Activated naive CD4-positive, alpha-beta T cell treated with Interleukin-2 at 50 U/mL for 16 hours (primary cell): Measurements from ENCODE around the gene NRN1L.
A peak's percentile ranks its signal among the peaks of the same experiment; 100 is the strongest.
"Not testable (repeated sequence)": the region's sequence is repeated elsewhere in the genome, so short reads cannot be mapped to it uniquely, and the experiment has no call there.

Experiments used
- DNase-seq: peaks from one replicate; pipeline ENCODE4 v3.0.0-alpha.2; 2020

Gene NRN1L

DNA sequence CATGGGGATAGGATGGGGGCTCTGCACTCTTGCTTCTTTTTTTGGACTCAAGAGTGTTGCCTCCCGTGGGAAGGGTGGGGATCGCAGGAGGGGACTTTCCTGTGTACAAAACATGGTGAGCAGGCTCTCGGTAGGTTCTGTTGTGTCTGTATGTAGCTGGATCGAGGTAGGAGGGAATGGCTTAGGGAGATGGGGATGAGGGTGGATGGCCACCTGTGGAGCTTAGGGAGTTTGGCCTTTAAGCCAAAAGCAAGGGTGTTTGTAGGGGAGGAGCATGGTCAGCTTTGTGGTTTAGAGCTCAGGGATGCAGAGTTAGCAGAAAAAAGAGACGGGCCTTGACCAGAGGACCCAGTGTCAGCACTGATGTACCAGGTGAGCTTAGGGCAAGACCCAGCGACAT lies 22.8 kb upstream of the NRN1L start:
- DNase-seq = no peak

DNA sequence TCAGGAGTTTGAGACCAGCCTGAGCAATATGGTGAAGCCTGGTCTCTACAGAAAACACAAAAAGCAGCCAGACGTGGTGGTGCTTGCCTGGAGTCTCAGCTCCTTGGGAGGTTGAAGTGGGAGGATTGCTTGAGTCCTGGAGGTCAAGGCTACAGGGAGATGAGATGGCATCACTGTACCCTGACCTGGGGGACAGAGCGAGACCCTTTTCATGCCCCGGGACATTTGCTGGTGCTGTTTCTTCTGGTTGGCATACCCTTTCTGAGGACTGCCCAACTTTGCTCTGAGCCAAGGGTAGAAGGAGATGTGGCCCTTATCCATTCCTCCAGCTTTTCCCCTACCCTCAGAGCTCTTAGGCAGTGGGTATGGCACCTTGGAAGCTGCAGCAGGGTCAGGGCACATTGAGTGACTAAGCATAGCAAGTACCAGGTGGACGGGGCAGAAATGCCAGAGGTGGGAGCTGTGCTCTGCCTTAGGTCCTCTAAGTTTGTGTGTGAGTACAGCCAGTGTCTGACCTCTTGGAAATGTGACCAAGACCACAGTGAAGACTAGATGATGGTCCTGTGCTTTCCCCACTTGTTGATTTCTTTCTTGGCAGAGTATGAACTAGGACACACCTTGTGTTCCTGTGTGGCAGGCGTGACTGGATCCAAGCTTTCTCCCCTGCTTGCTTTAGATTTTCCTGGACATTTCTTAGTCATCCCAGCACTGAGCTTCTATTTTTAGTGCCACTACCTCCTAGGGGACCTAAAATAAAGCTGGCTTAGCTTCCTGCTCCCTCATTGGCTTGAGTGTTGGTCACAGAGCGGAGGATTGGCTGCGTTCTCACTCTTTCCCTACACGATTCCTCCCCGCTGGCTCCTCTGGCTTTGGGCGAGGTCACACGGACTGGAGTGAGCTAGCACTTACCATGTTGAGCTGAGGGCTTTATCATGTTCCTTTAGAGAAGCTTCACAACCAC lies 21.8 kb upstream of the NRN1L start:
- no peak for DNase-seq

DNA sequence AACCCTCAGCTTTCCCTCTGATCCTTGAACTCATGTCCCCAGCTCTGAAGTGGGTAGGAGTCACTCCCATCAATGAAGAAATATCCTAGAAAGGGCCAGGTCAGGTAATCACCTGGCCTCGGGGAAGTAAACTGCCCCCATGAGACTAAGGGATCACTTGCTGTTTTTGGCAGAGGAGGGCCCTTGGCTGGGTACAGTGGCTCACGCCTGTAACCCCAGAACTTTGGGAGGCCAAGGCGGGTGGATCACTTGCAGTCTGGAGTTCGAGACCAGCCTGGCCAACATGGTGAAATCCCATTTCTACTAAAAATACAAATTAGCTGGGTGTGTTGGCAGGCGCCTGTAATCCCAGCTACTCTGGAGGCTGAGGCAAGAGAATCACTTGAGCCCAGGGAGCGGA lies 20.6 kb upstream of the NRN1L start:
- not testable (repeated sequence) for DNase-seq

DNA sequence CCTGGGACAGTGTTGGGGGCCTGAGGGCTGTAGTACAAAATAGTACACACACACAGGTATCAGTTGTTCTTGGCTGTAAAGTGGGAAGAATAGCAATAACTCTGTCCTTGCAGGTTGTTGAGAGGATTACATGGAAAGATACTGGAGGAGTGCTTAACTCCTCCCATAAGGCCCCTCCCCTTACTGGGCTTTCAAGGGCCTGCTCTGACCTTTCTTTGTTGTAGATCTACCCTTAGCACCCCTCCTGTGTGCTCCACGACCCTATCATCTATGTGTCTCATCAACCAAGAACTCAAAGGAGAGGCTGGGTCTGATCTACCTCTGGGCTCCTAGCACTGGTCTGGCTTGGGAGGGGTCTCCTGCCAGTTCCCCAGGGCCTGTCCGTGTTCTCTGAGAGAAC lies 20.1 kb upstream of the NRN1L start:
- DNase-seq = no peak

DNA sequence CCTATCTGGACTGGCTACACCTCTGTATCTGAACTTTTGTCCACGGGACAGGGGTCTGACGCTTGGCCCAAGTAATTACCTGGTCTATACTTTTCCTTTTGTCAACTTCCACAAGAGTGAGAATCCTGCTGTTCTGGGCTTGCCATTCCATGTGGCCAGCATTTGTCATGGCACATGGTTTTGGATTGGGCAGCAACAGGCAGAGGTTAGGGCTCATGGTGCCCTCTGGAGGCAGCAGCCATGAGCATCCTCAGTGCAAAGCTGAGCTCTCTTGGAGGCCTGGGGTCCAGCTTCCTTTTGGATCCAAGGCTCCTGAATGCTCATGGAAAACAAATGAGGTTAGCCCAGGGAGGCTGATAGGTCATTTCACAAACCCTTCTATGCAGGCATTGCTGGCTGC lies 19.4 kb upstream of the NRN1L start:
- DNase-seq = peak; percentile 16

DNA sequence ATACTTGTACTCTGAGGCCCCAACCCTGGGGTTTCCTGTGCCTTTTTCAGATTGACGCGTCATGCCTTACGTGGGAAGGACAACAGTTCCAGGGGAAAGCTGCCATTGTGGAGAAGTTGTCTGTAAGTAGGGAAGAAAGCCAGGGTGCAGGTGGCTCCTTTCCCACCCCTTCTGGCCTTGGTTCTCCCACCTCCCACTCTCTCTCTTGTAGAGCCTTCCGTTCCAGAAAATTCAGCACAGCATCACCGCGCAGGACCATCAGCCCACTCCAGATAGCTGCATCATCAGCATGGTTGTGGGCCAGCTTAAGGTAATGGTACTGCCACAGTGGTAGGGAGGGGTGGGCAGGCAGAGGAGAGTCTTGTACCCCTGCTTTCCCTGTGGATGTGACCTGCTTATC lies 16.4 kb upstream of the NRN1L start:
- DNase-seq = no peak

DNA sequence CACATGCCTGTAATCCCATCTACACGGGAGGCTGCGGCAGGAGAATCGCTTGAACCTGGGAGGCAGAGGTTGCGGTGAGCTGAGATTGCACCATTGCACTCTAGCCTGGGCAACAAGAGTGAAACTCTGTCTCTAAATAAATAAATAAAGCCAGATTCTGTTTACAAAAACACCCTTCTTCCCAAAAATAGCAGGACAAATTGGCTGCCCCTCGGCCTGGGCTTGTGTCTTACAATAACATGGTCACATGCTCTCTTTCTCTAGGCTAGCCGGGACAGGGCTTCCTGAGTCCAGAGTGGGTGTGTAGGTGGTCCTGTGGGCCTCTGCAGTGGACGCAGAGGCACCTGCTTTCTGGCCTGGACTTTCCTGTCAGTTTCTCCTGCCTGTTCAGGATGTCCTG lies 15.0 kb upstream of the NRN1L start:
- DNase-seq = no peak

DNA sequence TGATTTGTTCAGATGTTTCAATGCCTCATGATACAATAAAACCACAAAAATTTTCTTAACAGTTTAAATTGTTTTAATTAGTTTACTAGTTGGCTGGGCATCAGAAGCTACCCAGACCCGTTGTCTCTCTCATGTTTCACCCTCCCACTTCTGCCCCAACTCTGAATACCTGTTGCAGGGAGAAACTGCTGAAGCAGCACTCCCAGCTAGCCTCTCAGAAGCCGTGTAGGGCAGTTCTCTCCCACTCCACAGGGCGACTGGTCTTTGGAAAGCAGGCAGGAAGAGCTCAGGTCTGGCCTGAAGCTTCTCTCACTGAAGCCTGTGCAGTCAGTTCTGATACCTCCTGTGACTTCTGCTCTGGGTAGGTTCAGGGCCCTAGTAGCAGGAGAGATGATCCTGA lies 13.4 kb upstream of the NRN1L start:
- no peak for DNase-seq

DNA sequence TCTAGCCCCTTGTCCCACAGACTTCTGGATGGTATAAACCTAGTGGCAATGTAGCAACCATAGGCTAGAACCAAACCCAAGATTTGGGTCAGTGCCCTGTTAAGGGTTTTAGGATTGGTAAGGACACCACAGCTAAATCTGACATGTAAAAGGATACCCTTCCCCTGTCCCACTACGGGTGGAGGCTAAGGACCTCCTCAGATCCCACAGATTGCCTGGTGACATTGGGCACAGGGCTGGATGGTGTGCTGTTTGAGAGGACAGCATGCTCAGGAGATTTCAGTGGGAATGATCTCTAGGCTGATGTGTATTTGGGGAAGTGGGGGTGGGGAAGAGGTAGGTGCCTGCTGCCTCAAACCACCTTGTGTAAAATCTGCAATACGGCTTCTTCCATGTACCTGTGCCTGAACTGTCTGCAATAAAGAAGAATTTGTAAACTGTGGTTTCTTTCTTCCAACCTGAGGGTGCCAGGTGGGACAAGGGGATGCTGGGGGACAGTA lies 12.5 kb upstream of the NRN1L start:
- DNase-seq = no peak

DNA sequence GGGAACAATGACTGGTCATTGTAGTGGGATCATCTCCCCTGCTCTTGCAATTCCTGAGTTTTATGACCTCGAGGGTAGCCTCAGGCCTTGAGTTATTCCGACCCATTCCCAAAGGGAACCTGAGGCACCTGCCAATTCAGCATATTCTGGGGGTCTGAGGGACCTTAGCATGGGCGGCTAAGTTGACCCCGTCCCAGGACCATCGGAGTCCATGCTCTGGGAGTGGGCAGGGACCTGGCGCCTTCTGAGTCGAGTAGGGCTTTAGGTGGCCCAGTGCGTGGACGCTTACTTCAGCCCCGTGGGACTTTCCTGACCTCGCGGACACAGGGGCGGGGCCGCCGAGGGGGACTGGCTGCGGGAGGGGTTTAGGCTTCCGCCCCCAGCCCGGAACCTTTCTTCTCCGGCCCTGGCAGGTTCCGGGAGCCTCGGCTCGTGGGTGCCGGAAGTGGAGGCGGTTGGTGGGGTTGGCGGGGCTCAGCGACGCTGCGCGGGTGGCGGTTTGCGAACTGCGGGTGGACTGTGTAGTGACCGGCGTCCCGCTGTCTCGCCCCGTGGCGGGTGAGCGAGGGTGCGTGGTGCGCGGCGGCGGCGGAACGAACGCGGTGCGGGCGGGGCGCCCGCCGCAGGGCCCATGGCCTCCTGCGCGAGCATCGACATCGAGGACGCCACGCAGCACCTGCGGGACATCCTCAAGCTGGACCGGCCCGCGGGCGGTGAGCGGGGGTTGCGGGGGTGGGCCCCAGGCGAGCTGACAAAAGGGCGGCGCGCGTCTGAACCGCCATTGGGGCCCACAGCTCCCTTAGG lies 11.9 kb upstream of the NRN1L start, which contains the start of gene EDC4:
Gene EDC4 (plus strand): TSS at position 422 of the 804 bp plus-strand sequence. CDS start 210 bp downstream, at position 632.
- DNase-seq = peak; percentile 92

DNA sequence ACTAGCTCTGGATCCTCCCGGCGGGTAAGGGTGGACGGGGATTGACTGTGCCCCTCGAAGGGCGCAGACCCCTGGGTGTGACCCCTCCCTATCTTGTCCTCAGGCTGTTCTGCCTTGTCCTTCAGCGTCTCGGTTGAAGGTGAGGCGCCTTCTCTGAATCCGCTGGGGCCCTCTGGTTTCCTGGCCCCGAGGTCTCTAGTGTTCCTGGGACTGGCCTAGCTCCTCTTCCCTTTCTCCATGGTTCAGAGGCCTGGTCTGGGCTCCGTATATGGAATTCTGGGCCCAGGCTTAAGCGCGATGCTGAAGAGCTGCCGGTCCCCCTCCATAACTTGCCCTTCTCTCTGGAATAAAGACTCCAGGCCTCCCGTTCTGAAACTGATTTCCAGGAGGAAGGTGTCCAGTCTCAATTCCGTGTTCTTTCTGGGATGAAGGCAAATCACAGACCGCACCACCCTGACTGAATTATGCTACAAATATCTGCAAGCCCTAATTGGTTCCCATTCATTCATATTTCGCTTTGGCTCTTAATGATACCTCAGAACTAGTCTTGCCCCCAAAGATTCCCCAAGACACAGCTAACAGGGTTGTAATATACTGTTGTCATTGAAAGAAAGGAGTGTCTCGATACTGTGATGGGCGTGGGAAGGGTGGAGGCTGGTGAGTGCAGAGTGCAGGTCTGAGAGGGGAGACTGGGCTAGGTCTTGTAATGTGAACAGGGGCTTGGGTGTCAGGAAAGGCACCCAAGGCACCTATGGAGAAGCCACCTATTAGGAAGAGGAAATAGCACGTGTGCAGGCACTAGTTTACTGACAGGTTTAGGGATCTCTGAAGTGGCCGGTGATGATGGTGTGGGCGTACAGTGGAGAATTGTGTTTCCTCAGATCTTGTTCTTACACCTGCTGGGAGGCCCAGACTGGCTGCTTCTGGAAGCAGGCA lies 11.0 kb upstream of the NRN1L start:
- no peak for DNase-seq

DNA sequence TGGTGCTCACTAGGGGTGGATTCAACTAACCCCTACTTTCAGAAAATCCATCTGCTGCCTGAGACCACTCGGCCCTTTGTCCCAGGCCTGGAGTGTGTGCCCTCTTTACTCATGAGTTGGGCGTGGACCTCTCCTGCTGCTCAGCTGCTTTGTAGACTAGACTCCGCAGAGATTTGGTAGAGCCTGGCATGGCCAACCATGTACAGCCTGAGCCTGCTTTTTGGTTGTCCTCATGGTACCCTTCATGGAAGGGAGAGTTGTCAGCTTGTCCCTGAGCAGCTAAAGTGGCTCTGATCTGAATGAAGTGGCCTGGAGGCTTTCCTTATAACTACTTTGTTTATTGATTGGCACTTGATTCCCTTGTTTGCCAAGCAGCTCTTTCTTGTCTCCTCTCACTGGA lies 10.3 kb upstream of the NRN1L start:
- no peak for DNase-seq

DNA sequence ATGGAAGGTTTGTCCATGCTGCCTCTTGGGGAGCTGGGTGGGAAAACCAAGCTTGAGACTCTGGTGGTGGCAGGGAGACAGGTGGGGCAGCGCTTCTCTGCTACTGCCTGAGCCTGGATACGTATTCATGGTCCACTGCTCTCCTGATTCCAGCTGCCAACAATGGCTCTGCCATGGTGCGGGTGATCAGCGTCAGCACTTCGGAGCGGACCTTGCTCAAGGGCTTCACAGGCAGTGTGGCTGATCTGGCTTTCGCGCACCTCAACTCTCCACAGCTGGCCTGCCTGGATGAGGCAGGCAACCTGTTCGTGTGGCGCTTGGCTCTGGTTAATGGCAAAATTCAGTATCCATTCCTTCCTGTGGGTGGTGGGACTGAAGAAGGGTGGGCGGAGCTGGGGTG lies 7.6 kb upstream of the NRN1L start:
- no peak for DNase-seq

DNA sequence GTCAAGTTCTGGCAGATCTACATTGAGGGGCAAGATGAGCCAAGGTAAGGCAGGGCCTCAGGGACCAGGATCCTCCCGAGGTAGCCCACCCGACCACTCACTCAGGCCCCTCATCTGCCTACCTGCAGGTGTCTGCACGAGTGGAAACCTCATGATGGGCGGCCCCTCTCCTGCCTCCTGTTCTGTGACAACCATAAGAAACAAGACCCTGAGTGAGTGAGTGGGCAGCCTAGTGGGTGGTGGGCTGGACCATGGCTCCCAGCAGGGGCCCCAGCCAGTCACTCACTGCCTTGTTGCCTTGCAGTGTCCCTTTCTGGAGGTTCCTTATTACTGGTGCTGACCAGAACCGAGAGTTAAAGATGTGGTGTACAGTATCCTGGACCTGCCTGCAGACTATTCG lies 6.5 kb upstream of the NRN1L start:
- DNase-seq = no peak

DNA sequence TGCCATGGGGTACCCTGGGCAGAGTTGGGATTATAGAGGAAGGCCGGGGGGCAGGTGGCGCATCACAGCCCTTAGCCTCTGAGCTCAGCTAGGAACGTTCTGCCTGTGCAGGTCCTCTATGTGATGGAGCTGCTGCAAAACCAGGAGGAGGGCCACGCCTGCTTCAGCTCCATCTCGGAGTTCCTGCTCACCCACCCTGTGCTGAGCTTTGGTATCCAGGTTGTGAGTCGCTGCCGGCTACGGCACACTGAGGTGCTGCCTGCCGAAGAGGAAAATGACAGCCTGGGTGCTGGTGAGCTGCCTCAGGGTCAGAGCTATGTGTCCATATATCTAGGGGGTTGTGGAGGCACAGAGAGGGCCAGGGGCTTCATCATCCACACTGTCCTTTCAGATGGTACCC lies 5.8 kb upstream of the NRN1L start:
- no peak for DNase-seq

DNA sequence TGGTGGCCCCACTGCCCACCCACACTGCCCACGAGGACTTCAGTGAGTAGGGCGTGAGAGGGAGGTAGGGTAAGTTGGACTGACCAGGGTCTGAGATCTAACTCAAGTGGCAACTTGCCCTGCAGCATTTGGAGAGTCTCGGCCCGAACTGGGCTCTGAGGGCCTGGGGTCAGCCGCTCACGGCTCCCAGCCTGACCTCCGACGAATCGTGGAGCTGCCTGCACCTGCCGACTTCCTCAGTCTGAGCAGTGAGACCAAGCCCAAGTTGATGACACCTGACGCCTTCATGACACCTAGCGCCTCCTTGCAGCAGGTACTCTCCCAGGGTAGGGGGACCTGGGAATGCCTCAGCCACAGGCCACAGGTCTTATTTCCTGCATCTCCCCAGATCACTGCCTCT lies 5.2 kb upstream of the NRN1L start:
- DNase-seq = no peak

DNA sequence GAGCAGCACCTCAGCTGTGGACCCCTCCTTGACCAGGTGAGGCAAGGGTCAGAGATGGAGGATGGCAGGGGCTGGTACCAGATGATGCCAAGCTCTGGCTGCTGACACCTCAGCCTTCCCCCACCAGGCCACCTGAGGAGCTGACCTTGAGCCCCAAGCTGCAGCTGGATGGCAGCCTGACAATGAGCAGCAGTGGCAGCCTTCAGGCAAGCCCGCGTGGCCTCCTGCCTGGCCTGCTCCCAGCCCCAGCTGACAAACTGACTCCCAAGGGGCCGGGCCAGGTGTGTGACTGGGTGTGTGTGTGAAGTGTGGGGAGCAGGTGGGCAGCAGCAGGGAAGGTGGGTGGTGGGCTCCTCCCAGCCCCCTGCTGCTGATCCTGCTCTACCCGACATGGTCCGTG lies 4.7 kb upstream of the NRN1L start:
- no peak for DNase-seq

DNA sequence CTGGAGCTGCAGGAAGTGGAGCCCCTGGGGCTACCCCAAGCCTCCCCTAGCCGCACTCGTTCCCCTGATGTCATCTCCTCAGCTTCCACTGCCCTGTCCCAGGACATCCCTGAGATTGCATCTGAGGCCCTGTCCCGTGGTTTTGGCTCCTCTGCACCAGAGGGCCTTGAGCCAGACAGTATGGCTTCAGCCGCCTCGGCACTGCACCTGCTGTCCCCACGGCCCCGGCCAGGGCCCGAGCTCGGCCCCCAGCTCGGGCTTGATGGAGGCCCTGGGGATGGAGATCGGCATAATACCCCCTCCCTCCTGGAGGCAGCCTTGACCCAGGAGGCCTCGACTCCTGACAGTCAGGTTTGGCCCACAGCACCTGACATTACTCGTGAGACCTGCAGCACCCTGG lies 4.1 kb upstream of the NRN1L start:
- no peak for DNase-seq

DNA sequence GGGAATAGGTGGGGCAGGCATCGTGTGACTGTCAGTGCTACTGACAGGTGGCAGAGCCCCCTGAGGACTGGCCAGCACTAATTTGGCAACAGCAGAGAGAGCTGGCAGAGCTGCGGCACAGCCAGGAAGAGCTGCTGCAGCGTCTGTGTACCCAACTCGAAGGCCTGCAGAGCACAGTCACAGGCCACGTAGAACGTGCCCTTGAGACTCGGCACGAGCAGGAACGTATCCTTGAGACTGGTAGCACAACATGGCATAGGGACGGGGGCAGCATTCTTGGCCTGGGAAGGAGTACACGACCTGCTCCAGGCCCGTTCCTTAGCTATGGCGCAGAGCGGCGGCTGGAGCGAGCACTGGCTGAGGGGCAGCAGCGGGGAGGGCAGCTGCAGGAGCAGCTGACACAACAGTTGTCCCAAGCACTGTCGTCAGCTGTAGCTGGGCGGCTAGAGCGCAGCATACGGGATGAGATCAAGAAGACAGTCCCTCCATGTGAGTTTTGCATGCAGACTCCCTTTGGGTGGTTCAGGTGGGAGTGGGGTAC lies 3.0 kb upstream of the NRN1L start:
- DNase-seq = no peak

DNA sequence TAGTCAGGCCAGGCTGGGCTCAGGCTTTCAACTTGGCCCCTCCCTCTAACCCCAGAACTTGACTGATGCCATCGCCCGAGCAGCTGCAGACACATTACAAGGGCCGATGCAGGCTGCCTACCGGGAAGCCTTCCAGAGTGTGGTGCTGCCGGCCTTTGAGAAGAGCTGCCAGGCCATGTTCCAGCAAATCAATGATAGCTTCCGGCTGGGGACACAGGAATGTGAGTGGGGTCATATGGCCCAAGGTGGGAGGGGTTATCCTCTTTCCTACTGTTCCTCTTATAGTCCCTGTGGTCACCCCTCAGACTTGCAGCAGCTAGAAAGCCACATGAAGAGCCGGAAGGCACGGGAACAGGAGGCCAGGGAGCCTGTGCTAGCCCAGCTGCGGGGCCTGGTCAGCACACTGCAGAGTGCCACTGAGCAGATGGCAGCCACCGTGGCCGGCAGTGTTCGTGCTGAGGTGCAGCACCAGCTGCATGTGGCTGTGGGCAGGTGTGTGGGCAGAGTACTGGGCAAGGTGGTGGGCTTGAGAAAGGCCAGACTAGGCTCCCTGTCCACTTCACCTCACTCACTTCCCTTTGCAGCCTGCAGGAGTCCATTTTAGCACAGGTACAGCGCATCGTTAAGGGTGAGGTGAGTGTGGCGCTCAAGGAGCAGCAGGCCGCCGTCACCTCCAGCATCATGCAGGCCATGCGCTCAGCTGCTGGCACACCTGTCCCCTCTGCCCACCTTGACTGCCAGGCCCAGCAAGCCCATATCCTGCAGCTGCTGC lies 2.1 kb upstream of the NRN1L start:
- DNase-seq = no peak

DNA sequence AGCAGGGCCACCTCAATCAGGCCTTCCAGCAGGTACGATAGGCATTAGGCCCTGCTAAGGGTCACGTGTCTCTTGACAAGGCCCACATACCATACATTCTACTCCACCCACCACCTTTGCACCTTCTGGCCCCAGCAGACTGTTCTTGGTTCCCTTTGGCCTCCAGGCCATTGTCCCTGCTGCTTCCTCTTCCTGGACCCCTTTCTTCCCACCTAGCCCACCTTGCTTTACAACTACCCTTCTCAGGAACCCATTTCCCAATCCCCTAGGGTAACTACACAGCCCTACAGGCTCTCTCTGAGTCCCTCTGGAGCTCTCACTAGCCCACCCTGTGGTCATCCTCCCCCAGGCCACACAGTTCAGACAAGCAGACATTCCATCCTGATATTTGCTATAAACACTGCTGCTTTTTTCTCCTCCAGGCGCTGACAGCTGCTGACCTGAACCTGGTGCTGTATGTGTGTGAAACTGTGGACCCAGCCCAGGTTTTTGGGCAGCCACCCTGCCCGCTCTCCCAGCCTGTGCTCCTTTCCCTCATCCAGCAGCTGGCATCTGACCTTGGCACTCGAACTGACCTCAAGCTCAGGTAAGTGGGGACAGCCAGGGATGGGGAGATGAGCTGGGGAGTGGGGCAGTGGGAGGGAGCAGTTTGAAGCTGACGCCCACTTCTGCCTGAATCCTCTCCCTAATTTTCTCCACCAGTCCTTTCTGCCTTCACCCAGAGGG lies 1.4 kb upstream of the NRN1L start:
- no peak for DNase-seq
